PC-9 (cell line): ENCODE data around the gene ANGEL2. TPM values are rescaled to one million over a fixed set of nuclear protein-coding genes. Genes with fewer than 3 reads are reported as not detected.

Experiments used
- BruUV-seq: library from RNA; stranded (reverse); fragments of 400-500 nt; replicated peaks from 2 replicates; lab custom pipeline; 2021; lab: Mats Ljungman, UMichigan
- CTCF ChIA-PET: fragments of 300-600 bp; sonication (Branson Sonifier 250); formaldehyde crosslinking; loops from one replicate; lab custom pipeline; 2022; ENCODE audit warnings: antibody characterized with exemption; lab: Charles Lee
- POLR2A ChIA-PET: fragments of 300-600 bp; sonication (Branson Sonifier 250); formaldehyde crosslinking; loops from one replicate; lab custom pipeline; 2022; ENCODE audit warnings: antibody characterized with exemption; ENCODE audit not compliant: unreplicated experiment; lab: Charles Lee
- DNase-seq, 2 experiments: peaks; one replicate each; pipeline versions ENCODE4 v3.0.0 to v3.0.0-alpha.2; 2015 to 2022; ENCODE audit warnings: mixed read lengths in 1 of 2
- H2AFZ ChIP-seq: fragments of 200-600 bp; sonication (generic); 2 replicates; pipeline ENCODE4 v1.8.1; 2017; ENCODE audit warnings: antibody characterized with exemption
- H3F3A ChIP-seq: fragments of 200-600 bp; sonication (generic); 2 replicates; pipeline ENCODE4 v1.8.1; 2017; ENCODE audit warnings: antibody characterized with exemption, mild to moderate bottlenecking, low read depth; ENCODE audit not compliant: insufficient read depth
- H3K27ac ChIP-seq: fragments of 200-600 bp; sonication (generic); 2 replicates; pipeline ENCODE4 v1.6.1; 2016; ENCODE audit warnings: mixed run types
- H3K27me3 ChIP-seq: fragments of 200-600 bp; sonication (generic); 2 replicates; pipeline ENCODE4 v1.6.1; 2016; ENCODE audit warnings: low read depth, mixed run types; ENCODE audit not compliant: insufficient read depth
- H3K36me3 ChIP-seq: fragments of 200-600 bp; sonication (generic); 2 replicates; pipeline ENCODE4 v1.6.1; 2016; ENCODE audit warnings: low read depth, mixed run types
- H3K4me1 ChIP-seq: fragments of 200-600 bp; sonication (generic); replicated peaks from 2 replicates; pipeline ENCODE4 v1.6.1; 2016; ENCODE audit warnings: mixed run types; ENCODE audit not compliant: insufficient read depth
- H3K4me2 ChIP-seq: fragments of 200-600 bp; sonication (generic); 2 replicates; pipeline ENCODE4 v1.6.1; 2017; ENCODE audit warnings: mixed run types
- H3K4me3 ChIP-seq: fragments of 200-600 bp; sonication (generic); 2 replicates; pipeline ENCODE4 v1.6.1; 2016; ENCODE audit warnings: mixed run types
- H3K79me2 ChIP-seq: fragments of 200-600 bp; sonication (generic); 2 replicates; pipeline ENCODE4 v1.6.1; 2017; ENCODE audit warnings: low read depth, mixed run types
- H3K9me2 ChIP-seq: fragments of 200-600 bp; sonication (generic); 2 replicates; pipeline ENCODE4 v1.8.1; 2017; ENCODE audit warnings: mild to moderate bottlenecking; ENCODE audit not compliant: insufficient read depth
- H3K9me3 ChIP-seq: fragments of 200-600 bp; sonication (generic); 2 replicates; pipeline ENCODE4 v1.8.1; 2016; ENCODE audit warnings: low read depth; ENCODE audit not compliant: insufficient read depth
- H4K20me1 ChIP-seq: fragments of 200-600 bp; sonication (generic); 2 replicates; pipeline ENCODE4 v1.8.1; 2017; ENCODE audit not compliant: insufficient read depth
- EZH2 ChIP-seq: fragments of 200-600 bp; sonication (generic); IDR thresholded peaks from 2 replicates; pipeline ENCODE4 v1.8.0; 2017; ENCODE audit warnings: antibody characterized with exemption, low read depth
- intact Hi-C: fragments of 100-400 bp; cut with micrococcal nuclease; formaldehyde crosslinking; loops from one replicate; pipeline ENCODE4 v1.10.0; 2022; ENCODE audit not compliant: unreplicated experiment
- total RNA-seq: library from RNA; stranded (reverse); gene quantifications from 2 replicates; pipeline ENCODE4 v1.2.3, GENCODE V29; 2021
- TF ChIP-seq, protein P1 (sequence below): fragments of 200-600 bp; sonication (generic); conservative IDR thresholded peaks from 2 replicates; pipeline ENCODE4 v1.6.1; 2017; ENCODE audit warnings: mixed run types, antibody characterized with exemption, mild to moderate bottlenecking, moderate library complexity

ANGEL2 gene
- total RNA-seq, 1 experiment from 2014 or later: 42.6 TPM

DNA sequence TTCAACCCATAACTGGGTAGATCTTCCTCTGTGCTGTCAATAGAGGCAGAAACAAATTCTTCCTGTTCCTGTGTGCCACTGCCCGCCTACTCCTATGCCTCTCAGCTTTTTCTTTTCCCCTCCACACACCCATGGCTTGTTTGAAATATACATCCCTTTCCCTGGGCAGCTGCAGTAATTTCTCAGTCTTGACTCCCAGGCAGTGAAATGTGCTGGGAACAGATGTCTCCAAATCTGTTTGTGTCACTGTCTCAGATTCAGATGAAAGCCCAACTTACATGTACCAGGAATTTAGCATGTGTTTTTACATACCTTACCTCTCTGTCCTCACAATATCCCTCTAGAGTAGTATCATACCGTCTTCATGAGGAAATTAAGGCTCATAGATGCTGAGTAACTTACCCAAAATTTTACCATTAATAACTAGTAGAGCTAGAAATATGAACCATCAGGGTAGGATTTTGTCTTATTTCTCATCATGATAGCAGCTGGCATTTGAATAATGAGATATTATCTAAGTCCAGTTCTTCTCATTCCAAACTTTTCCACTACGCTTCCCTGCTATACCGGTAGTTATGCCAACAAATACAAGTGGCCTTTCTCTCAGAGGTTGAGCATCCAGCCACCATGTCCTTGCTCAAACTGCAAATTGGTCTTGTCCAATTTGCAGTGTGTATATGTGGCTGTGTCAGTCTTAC lies 70.1 kb downstream of the ANGEL2 start:
- BruUV-seq: no TSS peak
- H3K36me3 ChIP-seq: no peaks in the 10 kb centered on the region
- no peak for DNase-seq
- H3K9me2 ChIP-seq: no peaks in the 10 kb centered on the region; the same call in 1 of the 2 replicates
- H3K79me2 ChIP-seq: no peaks in the 10 kb centered on the region
- no peaks in the 10 kb centered on the region for H3K4me1 ChIP-seq
- ChIA-PET CTCF (no interaction called here), POLR2A (no interaction called here)
- no peak overlapping the region for H3K4me3 ChIP-seq
- no peaks in the 10 kb centered on the region for H4K20me1 ChIP-seq
- H3K9me3 ChIP-seq: no peaks in the 10 kb centered on the region
- TF ChIP-seq, protein P1, sequence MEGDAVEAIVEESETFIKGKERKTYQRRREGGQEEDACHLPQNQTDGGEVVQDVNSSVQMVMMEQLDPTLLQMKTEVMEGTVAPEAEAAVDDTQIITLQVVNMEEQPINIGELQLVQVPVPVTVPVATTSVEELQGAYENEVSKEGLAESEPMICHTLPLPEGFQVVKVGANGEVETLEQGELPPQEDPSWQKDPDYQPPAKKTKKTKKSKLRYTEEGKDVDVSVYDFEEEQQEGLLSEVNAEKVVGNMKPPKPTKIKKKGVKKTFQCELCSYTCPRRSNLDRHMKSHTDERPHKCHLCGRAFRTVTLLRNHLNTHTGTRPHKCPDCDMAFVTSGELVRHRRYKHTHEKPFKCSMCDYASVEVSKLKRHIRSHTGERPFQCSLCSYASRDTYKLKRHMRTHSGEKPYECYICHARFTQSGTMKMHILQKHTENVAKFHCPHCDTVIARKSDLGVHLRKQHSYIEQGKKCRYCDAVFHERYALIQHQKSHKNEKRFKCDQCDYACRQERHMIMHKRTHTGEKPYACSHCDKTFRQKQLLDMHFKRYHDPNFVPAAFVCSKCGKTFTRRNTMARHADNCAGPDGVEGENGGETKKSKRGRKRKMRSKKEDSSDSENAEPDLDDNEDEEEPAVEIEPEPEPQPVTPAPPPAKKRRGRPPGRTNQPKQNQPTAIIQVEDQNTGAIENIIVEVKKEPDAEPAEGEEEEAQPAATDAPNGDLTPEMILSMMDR: no peak
- TF ChIP-seq EZH2: no peak
- peaks cover 9% of the 10 kb centered on the region for H3K27me3 ChIP-seq
- H2AFZ ChIP-seq: no peak overlapping the region
- H3K4me2 ChIP-seq: no peak overlapping the region
- H3F3A ChIP-seq: no peaks in the 10 kb centered on the region
- H3K27ac ChIP-seq: no peak overlapping the region
- intact Hi-C loops: no loop called here

DNA sequence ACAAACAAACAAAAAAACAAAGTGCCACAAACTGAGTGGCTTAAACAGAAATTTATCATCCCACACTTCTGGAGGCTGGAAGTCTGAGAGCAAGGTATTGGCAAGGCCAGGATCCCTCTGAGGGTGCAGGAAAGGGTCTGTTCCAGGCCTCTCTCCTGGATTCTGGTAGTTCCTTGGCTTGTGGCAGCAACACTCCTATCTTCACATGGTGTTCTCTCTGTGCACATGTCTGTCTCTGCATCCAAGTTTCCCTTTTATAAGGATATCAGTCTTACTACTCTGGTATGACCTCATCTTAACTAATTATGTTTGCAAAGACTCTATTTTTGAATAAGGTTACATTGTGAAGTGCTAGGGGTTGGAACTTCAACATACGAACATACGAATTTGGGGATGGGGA lies 70.6 kb downstream of the ANGEL2 start:
- ChIA-PET CTCF (no interaction called here), POLR2A (no interaction called here)
- DNase-seq: no peak

GRCh38 chr1:212944229-212944901 lies 71.3 kb downstream of the ANGEL2 start:
- Histone ChIP-seq H3K27ac (no peak overlapping the region), H3K27me3 (no peaks in the 10 kb centered on the region), H4K20me1 (no peaks in the 10 kb centered on the region), H3F3A (no peaks in the 10 kb centered on the region), H3K9me2 (no peaks in the 10 kb centered on the region; the same call in 1 of the 2 replicates), H3K9me3 (no peaks in the 10 kb centered on the region), H3K4me2 (no peak overlapping the region), H3K36me3 (no peaks in the 10 kb centered on the region), H3K4me1 (no peaks in the 10 kb centered on the region), H3K4me3 (no peak overlapping the region), H2AFZ (no peak overlapping the region), H3K79me2 (no peaks in the 10 kb centered on the region)
- BruUV-seq: no TSS peak
- DNase-seq: no peak
- ChIA-PET POLR2A (no interaction called here), CTCF (no interaction called here)
- TF ChIP-seq, protein P1: no peak
- intact Hi-C loops: no loop called here

More for the DNA sequence above, 70.6 kb downstream of the ANGEL2 start:
- no peak overlapping the region for H3K4me3 ChIP-seq
- no peak overlapping the region for H3K27ac ChIP-seq
- H4K20me1 ChIP-seq: no peaks in the 10 kb centered on the region
- peaks cover 5% of the 10 kb centered on the region for H3K27me3 ChIP-seq
- no TSS peak for BruUV-seq
- intact Hi-C loops: no loop called here
- H2AFZ ChIP-seq: no peak overlapping the region
- no peak overlapping the region for H3K4me2 ChIP-seq
- H3K79me2 ChIP-seq: no peaks in the 10 kb centered on the region
- H3F3A ChIP-seq: no peaks in the 10 kb centered on the region
- H3K9me2 ChIP-seq: no peaks in the 10 kb centered on the region; the same call in 1 of the 2 replicates
- no peaks in the 10 kb centered on the region for H3K9me3 ChIP-seq
- no peak for TF ChIP-seq EZH2
- TF ChIP-seq, protein P1: no peak
- H3K36me3 ChIP-seq: no peaks in the 10 kb centered on the region
- no peaks in the 10 kb centered on the region for H3K4me1 ChIP-seq
